Skeletal muscle tissue (tissue), 4 donors: ENCODE data around the gene PHF21B. TPM values are rescaled to one million over a fixed set of nuclear protein-coding genes. Genes with fewer than 3 reads are reported as not detected.
"Not testable (repeated sequence)": the region's sequence is repeated elsewhere in the genome, so short reads cannot be mapped to it uniquely, and the experiment has no call there.

ENCODE experiments used
- H3K27ac ChIP-seq: one replicate; pipeline ENCODE4 v1.7.0; 2013; ENCODE audit warnings: mild to moderate bottlenecking, low read depth, low read length, inconsistent platforms
- H3K27me3 ChIP-seq, 3 donors: one replicate each; pipeline ENCODE4 v1.7.0; 2013; ENCODE audit warnings: low read length in 3 of 3; ENCODE audit not compliant: control insufficient read depth in 3 of 3, insufficient read depth in 3 of 3
- H3K36me3 ChIP-seq, 3 donors: one replicate each; pipeline ENCODE4 v1.7.0; 2013; ENCODE audit warnings: low read length in 3 of 3; ENCODE audit not compliant: control insufficient read depth in 3 of 3, insufficient read depth in 3 of 3
- H3K4me1 ChIP-seq, 3 donors: one replicate each; pipeline ENCODE4 v1.7.0; 2013; ENCODE audit warnings: low read length in 3 of 3, mild to moderate bottlenecking in 3 of 3; ENCODE audit not compliant: control insufficient read depth in 3 of 3, insufficient read depth in 3 of 3
- H3K4me3 ChIP-seq, 3 donors: one replicate each; pipeline ENCODE4 v1.7.0; 2013; ENCODE audit warnings: low read length in 3 of 3
- H3K9ac ChIP-seq, 3 donors: one replicate each; pipeline ENCODE4 v1.7.0; 2013; ENCODE audit warnings: low read length in 3 of 3, mild to moderate bottlenecking in 3 of 3, moderate library complexity in 2 of 3, low read depth in 1 of 3
- H3K9me3 ChIP-seq, 3 donors: one replicate each; pipeline ENCODE4 v1.7.0; 2013; ENCODE audit warnings: low read length in 3 of 3; ENCODE audit not compliant: control insufficient read depth in 3 of 3
- total RNA-seq: library from RNA; depleted of rRNA; stranded (reverse); fragments of >200 nt; gene quantifications from one replicate; pipeline ENCODE4 v1.2.3, GENCODE V29; 2014
- donor health status: Osteomylitis.

PHF21B gene
- total RNA-seq, 1 donor from 2014 or later, result 1.0 TPM

DNA sequence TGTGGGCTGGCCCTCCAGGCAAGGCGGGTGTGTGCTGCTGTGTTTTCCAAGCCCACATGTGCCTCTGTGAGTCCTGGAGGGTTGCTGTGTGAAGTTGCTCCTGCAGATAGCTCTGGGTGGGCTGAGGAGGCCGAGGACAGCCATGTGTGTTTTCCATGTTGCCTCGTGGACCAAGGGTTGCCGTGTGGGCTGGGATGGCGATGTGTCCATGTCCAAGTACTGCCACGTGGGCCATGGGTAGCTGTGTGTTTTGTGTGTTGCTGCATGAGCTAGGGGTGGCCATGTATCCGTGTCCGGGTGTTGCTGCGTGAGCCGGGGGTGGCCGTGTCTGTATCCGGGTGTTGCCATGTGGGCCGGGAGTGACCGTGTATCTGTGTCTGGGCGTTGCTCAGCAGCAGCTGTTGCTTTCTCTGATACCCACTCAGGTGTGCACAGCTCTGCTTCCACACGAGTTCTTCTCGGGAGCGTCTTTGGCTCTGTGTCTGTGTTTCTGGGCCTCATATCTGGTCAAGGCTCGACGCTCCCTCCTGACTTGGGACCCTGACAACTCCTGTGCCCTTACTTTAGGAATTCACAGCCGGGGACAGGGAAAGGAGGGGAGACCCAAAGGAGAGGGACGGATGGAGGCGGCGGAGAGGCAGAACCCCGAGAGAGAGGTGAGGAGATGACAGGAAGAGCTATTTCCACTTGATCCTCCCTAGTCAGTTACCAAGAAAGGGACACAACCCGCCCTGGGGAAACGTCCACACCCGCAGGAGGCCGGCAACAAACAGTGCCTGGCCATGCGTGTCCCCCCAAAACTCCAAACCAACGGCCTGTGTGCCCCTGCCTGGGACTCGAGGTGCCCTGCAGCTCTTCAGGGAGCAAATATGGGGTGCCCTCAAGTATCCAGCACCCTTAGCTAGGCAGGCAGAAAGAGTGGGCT, 83.1 kb downstream of the PHF21B start:
- no peaks in the 10 kb centered on the region for H3K36me3 ChIP-seq
- no peak overlapping the region for H3K27ac ChIP-seq
- H3K4me1 ChIP-seq, result peaks cover 0 to 2% (median 0%) of the 10 kb centered on the region in 3 donors
- H3K4me3 ChIP-seq, result no peak overlapping the region
- H3K9me3 ChIP-seq, result peaks cover 0 to 4% (median 2%) of the 10 kb centered on the region in 3 donors
- no peak overlapping the region for H3K9ac ChIP-seq
- peaks cover 4 to 14% (median 9%) of the 10 kb centered on the region in 3 donors for H3K27me3 ChIP-seq

DNA sequence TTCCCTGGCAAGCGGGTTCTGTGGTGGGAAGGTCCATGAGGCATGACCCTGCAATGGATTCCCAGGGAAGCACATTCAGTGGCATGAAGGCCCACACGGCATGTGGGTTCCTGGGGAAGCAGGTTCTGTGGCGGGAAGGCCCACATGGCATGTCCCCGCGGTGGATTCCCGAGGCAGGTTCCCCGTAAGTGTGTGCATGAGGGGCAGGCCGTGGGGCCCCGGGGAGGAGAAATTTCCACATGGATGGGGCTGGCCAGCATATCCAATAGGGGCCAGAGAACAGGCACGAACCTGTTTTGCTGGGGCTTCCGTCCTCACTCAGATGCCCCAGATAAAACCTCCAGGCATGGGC, 83.7 kb downstream of the PHF21B start:
- Histone ChIP-seq H3K27me3 (peaks cover 4 to 14% (median 9%) of the 10 kb centered on the region in 3 donors), H3K36me3 (no peaks in the 10 kb centered on the region), H3K9ac (no peak overlapping the region), H3K27ac (no peak overlapping the region), H3K4me1 (peaks cover 0 to 2% (median 0%) of the 10 kb centered on the region in 3 donors), H3K4me3 (no peak overlapping the region), H3K9me3 (peaks cover 0 to 4% (median 2%) of the 10 kb centered on the region in 3 donors)

DNA sequence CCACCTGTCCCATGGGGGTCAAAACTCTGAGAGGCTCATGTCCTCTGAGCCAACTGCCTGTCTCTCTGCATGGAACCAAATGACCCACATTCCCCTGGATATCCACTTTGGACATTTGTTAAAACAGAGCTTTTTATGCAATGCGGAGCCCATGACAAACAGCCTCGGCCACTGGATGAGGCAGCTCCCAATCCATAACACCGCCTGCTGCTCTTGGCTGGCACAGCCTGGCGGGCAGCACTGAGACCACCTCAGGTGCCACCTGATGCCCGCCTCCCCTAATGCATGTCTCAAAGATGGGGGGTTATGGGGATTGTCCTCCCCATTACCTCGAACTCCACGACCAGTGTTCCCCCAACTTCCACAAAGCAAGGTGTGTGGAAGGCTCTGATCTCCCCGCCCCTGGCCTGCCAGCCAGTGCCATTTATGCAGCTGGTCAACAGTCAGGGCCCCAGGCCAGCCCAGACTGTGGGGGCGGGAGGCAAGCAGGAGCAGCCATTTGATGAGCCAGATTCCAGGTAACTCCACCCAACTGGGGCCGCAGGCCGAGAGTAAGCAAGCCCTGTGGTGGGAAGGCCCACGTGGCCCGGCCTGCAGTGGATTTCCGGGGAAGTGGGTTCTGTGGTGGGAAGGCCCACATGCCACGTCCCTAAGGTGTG, 84.2 kb downstream of the PHF21B start:
- Histone ChIP-seq H3K27me3 (peaks cover 4 to 14% (median 9%) of the 10 kb centered on the region in 3 donors), H3K27ac (no peak overlapping the region), H3K9ac (no peak overlapping the region), H3K4me1 (no peaks in the 10 kb centered on the region), H3K4me3 (no peak overlapping the region), H3K9me3 (peaks cover 0 to 4% (median 2%) of the 10 kb centered on the region in 3 donors), H3K36me3 (no peaks in the 10 kb centered on the region)

DNA sequence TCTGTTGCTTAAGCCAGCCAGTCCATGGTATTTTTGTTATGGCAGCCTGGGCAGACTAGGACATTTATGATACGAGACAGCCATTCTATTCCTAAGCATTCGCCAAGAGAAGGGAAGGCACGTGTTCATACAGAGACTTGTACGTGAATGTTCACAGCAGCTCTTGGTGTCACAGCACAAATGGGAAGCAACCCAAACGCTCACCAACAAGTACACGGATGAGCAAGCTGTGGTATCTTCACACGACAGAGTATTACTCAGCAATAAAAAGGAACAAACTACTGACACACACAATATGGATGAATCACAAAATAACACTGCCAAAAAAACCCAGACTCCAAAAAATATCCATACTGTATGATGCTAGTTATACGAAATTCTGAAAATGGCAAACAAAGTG, 85.1 kb downstream of the PHF21B start:
- peaks cover 4 to 14% (median 6%) of the 10 kb centered on the region in 3 donors for H3K27me3 ChIP-seq
- H3K9ac ChIP-seq, result no peak overlapping the region
- no peaks in the 10 kb centered on the region for H3K4me1 ChIP-seq
- no peak overlapping the region for H3K27ac ChIP-seq
- H3K4me3 ChIP-seq, result no peak overlapping the region
- peaks cover 0 to 4% (median 2%) of the 10 kb centered on the region in 3 donors for H3K9me3 ChIP-seq
- no peaks in the 10 kb centered on the region for H3K36me3 ChIP-seq

DNA sequence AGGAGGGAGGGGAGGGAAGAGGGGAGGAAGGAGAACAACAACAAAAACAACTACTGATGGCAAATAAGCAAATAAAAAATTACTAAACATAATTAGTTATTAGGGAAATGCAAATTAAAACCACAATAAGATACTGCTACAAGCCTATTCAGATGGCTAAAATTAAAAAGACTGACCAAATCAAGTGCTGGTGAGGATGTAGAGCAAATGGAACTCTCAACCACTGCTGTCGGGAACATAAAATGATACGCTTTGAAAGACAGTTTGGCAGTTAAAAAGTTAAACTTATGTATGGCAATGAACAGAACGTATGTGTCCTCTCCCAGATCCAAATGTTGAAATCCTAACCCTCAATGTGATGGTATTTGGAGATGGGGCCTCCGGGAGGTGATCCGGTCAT, 85.7 kb downstream of the PHF21B start:
- H3K9ac ChIP-seq, result no peak overlapping the region
- no peak overlapping the region for H3K27ac ChIP-seq
- H3K27me3 ChIP-seq, result peaks cover 0 to 9% (median 0%) of the 10 kb centered on the region in 3 donors
- H3K4me3 ChIP-seq, result no peak overlapping the region
- no peaks in the 10 kb centered on the region for H3K36me3 ChIP-seq
- H3K4me1 ChIP-seq, result no peaks in the 10 kb centered on the region
- peaks cover 0 to 4% (median 2%) of the 10 kb centered on the region in 3 donors for H3K9me3 ChIP-seq

DNA sequence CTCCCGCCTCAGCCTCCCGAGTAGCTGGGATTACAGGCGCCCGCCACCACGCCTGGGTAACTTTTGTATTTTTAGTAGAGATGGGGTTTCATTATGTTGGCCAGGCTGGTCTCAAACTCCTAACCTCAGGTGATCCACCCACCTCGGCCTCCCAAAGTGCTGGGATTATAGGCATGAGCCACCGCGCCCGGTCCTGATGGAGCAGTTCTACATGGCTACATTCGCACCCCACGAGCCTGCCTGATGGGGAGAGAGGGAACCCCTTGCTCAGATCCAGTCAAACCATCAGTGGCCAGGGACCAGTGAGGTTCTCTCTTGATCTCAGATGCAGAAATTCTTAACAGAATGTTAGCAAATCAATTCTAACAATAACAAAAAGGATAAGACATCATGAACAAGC, 88.0 kb downstream of the PHF21B start:
- H3K9me3 ChIP-seq, H3K27ac ChIP-seq, H3K36me3 ChIP-seq, H3K9ac ChIP-seq, H3K27me3 ChIP-seq, H3K4me3 ChIP-seq, H3K4me1 ChIP-seq: not testable (repeated sequence)

DNA sequence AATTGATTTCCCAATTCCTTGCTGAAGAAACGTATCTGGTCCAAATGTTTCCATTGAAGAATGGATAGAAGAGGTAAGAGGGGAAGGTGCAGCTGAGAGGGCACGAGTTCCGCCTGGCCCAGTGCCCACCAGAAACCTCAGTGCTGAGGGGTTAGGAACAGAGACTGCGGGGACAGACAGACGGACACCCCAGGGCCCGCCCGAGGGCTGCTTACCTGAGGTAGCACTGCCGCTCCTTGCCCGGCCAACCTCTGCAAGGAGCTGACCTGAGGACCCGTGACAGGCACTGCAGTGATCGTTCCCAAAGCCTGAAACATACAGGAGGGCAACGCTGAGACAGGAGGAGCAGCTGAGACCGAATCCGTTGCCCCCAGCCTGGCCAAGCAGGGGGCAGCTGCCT, 89.6 kb downstream of the PHF21B start:
- Histone ChIP-seq H3K4me1 (no peaks in the 10 kb centered on the region), H3K9ac (no peak overlapping the region), H3K4me3 (no peak overlapping the region), H3K27me3 (no peaks in the 10 kb centered on the region), H3K36me3 (no peaks in the 10 kb centered on the region), H3K27ac (no peak overlapping the region), H3K9me3 (peaks cover 0 to 4% (median 2%) of the 10 kb centered on the region in 3 donors)

DNA sequence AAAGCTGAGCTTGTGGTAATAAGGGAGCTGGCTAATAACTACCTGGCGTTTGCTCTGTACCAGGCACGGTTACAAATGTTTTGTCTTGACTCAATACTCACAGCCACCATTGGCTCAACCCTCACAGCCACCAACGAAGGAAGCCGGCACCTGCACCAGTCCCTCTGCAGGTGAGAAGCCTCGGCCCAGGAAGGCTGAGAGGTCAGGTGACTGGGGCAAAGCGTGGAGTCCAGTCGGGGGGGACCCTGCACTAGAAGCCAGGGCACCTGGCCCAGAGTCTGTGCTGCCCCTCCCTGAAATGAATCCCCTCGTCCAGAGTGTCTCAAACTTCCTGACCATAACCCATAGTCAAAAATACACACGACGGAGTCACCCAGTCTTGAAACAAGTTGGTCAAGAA, 90.1 kb downstream of the PHF21B start:
- no peak overlapping the region for H3K27ac ChIP-seq
- H3K9me3 ChIP-seq, result peaks cover 0 to 2% (median under 1%) of the 10 kb centered on the region in 3 donors
- H3K4me3 ChIP-seq, result no peak overlapping the region
- no peaks in the 10 kb centered on the region for H3K36me3 ChIP-seq
- H3K4me1 ChIP-seq, result no peaks in the 10 kb centered on the region
- no peak overlapping the region for H3K9ac ChIP-seq
- H3K27me3 ChIP-seq, result no peaks in the 10 kb centered on the region

DNA sequence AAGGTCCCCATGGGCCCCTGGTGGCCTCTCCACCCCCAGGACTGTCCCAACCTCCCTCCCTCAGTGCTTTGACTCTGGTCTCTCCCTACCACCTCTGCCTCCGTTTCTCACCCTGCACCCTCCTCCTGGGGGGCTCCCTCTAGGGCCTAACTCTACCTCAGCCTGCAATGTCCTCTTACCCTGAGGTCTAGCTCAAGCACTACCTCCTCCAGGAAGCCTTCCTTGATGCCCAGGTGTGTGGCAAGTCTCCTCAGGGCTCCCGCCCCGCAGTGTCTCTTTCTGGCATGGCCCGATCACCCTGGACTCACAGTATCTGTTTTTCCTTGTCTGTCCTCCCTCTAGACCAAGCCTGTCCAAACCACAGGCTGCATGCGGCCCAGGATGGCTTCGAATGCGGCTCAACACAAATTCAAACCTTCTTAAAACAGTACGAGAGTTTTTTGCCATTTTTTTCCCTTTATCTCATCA, 90.8 kb downstream of the PHF21B start:
- Histone ChIP-seq H3K9me3 (no peaks in the 10 kb centered on the region), H3K27me3 (peaks cover 0 to 5% (median 3%) of the 10 kb centered on the region in 3 donors), H3K36me3 (no peaks in the 10 kb centered on the region), H3K4me3 (no peak overlapping the region), H3K27ac (no peak overlapping the region), H3K4me1 (no peaks in the 10 kb centered on the region), H3K9ac (no peak overlapping the region)
